H1 (cell line): ENCODE results near the gene HOXB6. TPM values are rescaled to one million over a fixed set of nuclear protein-coding genes. Genes with fewer than 3 reads are reported as not detected.
A peak's percentile ranks its signal among the peaks of the same experiment; 100 is the strongest.

Experiments
- CTCF ChIA-PET: fragments of 300-600 bp; sonication (Branson Sonifier 250); formaldehyde crosslinking; loops from one replicate; lab custom pipeline; 2021; ENCODE audit not compliant: partially characterized antibody; lab: Charles Lee
- POLR2A ChIA-PET: fragments of 300-600 bp; sonication (Branson Sonifier 250); formaldehyde crosslinking; loops from one replicate; lab custom pipeline; 2021; ENCODE audit warnings: inconsistent platforms; ENCODE audit not compliant: partially characterized antibody; lab: Charles Lee
- DNase-seq, 2 experiments: peaks; one replicate each; pipeline versions ENCODE4 v3.0.0 to v3.0.0-alpha.2; 2010 to 2022; ENCODE audit warnings: low spot score in 2 of 2, low read depth in 1 of 2, mixed read lengths in 1 of 2
- FAIRE-seq: peaks from 2 replicates; lab custom pipeline; 2011; peaks lifted over from hg19 to GRCh38; lab: Jason Lieb, UNC
- H2AFZ ChIP-seq: 2 replicates; pipeline ENCODE4 v1.8.1; 2012; ENCODE audit warnings: low read length, inconsistent platforms
- H2AK5ac ChIP-seq: 2 replicates; pipeline ENCODE4 v1.6.1; 2013; ENCODE audit warnings: low read depth, low read length
- H2BK120ac ChIP-seq: replicated peaks from 2 replicates; pipeline ENCODE3; 2013; ENCODE audit warnings: low read depth, low read length, inconsistent platforms
- H2BK12ac ChIP-seq: 2 replicates; pipeline ENCODE4 v1.6.1; 2013; ENCODE audit warnings: low read depth, low read length
- H2BK15ac ChIP-seq: 2 replicates; pipeline ENCODE4 v1.6.1; 2013; ENCODE audit warnings: low read length
- H2BK20ac ChIP-seq: 2 replicates; pipeline ENCODE4 v1.6.1; 2013; ENCODE audit warnings: low read length
- H2BK5ac ChIP-seq: 2 replicates; pipeline ENCODE4 v1.6.1; 2013; ENCODE audit warnings: low read depth, low read length
- H3K14ac ChIP-seq: 2 replicates; pipeline ENCODE4 v1.6.1; 2013; ENCODE audit warnings: inconsistent platforms; ENCODE audit not compliant: insufficient read length
- H3K18ac ChIP-seq: 2 replicates; pipeline ENCODE4 v1.6.1; 2013; ENCODE audit warnings: low read length; ENCODE audit errors: extremely low read depth
- H3K23ac ChIP-seq: 2 replicates; pipeline ENCODE4 v1.6.1; 2013; ENCODE audit warnings: inconsistent platforms; ENCODE audit not compliant: insufficient read length
- H3K23me2 ChIP-seq: 2 replicates; pipeline ENCODE4 v1.6.1; 2013; ENCODE audit warnings: low read depth, low read length
- H3K27ac ChIP-seq: 2 replicates; pipeline ENCODE4 v1.6.1; 2011; ENCODE audit warnings: low read depth, low read length, inconsistent platforms
- H3K27me3 ChIP-seq, 4 experiments: replicated peaks in 1 of 4; 1 replicate in 1 of 4; 2 replicates in 3 of 4; pipeline versions ENCODE4 v1.6.1 to v1.8.1; 2011 to 2013; ENCODE audit warnings: low read length in 3 of 4, mild to moderate bottlenecking in 3 of 4, inconsistent platforms in 2 of 4, mixed read lengths in 2 of 4, moderate library complexity in 1 of 4; ENCODE audit not compliant: control insufficient read depth in 3 of 4, insufficient read depth in 3 of 4; ENCODE audit errors: extremely low read depth in 1 of 4
- H3K36me3 ChIP-seq, 4 experiments: 2 replicates each; pipeline versions ENCODE4 v1.6.1 to v1.8.1; 2011 to 2013; ENCODE audit warnings: mild to moderate bottlenecking in 4 of 4, low read length in 3 of 4, moderate library complexity in 2 of 4, control low read depth in 1 of 4, inconsistent platforms in 1 of 4; ENCODE audit not compliant: insufficient read depth in 4 of 4, control insufficient read depth in 2 of 4
- H3K4ac ChIP-seq: replicated peaks from 2 replicates; pipeline ENCODE3; 2013; ENCODE audit warnings: low read length, low read depth, mixed read lengths, inconsistent platforms; ENCODE audit not compliant: insufficient read length
- H3K4me1 ChIP-seq, 4 experiments: replicated peaks in 1 of 4; 1 replicate in 1 of 4; 2 replicates in 3 of 4; pipeline versions ENCODE4 v1.6.1 to v1.8.1; 2011 to 2013; ENCODE audit warnings: low read length in 3 of 4, inconsistent platforms in 2 of 4, mixed read lengths in 1 of 4; ENCODE audit not compliant: insufficient read depth in 4 of 4, control insufficient read depth in 3 of 4
- H3K4me2 ChIP-seq, 2 experiments: 2 replicates each; pipeline versions ENCODE4 v1.6.1 to v1.8.1; 2011 to 2013; ENCODE audit warnings: low read depth in 2 of 2, low read length in 2 of 2, control low read depth in 1 of 2, inconsistent platforms in 1 of 2, mild to moderate bottlenecking in 1 of 2; ENCODE audit not compliant: insufficient read depth in 1 of 2
- H3K4me3 ChIP-seq, 4 experiments: fragments of 200-600, 300-600 bp in 1 of 4; sonication (generic), shearing (Covaris generic), sonication (Bioruptor Twin) in 1 of 4; 2 replicates each; pipeline versions ENCODE4 v1.5.1 to v1.8.1; 2011 to 2016; ENCODE audit warnings: low read length in 4 of 4, low read depth in 3 of 4, control low read depth in 2 of 4, inconsistent platforms in 2 of 4, mild to moderate bottlenecking in 2 of 4, mixed read lengths in 1 of 4, moderate library complexity in 1 of 4; ENCODE audit not compliant: insufficient read depth in 2 of 4; ENCODE audit errors: extremely low read depth in 1 of 4
- H3K56ac ChIP-seq: replicated peaks from 2 replicates; pipeline ENCODE3; 2013; ENCODE audit warnings: low read depth, mild to moderate bottlenecking, mixed read lengths, low read length, inconsistent platforms; ENCODE audit not compliant: insufficient read length
- H3K79me1 ChIP-seq: 2 replicates; pipeline ENCODE4 v1.6.1; 2013; ENCODE audit warnings: low read depth, low read length, control low read depth
- H3K79me2 ChIP-seq, 2 experiments: 2 replicates each; pipeline versions ENCODE4 v1.6.1 to v1.8.1; 2012 to 2013; ENCODE audit warnings: low read length in 2 of 2, mild to moderate bottlenecking in 2 of 2, inconsistent platforms in 1 of 2; ENCODE audit not compliant: insufficient read depth in 2 of 2, control insufficient read depth in 1 of 2
- H3K9ac ChIP-seq, 4 experiments: replicated peaks in 1 of 4; 1 replicate in 1 of 4; 2 replicates in 3 of 4; pipeline versions ENCODE4 v1.6.1 to v1.8.1; 2011 to 2013; ENCODE audit warnings: low read depth in 3 of 4, low read length in 3 of 4, control low read depth in 2 of 4, mild to moderate bottlenecking in 2 of 4, moderate library complexity in 2 of 4, inconsistent platforms in 1 of 4; ENCODE audit errors: extremely low read depth in 1 of 4
- H3K9me3 ChIP-seq, 2 experiments: 2 replicates each; pipeline versions ENCODE4 v1.6.1 to v1.8.1; 2012 to 2013; ENCODE audit warnings: mild to moderate bottlenecking in 2 of 2, moderate library complexity in 2 of 2, control low read depth in 1 of 2, inconsistent platforms in 1 of 2, low read depth in 1 of 2, low read length in 1 of 2, mixed read lengths in 1 of 2; ENCODE audit not compliant: insufficient read depth in 2 of 2
- H4K20me1 ChIP-seq, 2 experiments: replicated peaks in 1 of 2; 2 replicates each; pipeline versions ENCODE3 to v1.8.1; 2011 to 2013; ENCODE audit warnings: inconsistent platforms in 2 of 2, low read length in 2 of 2, mild to moderate bottlenecking in 1 of 2; ENCODE audit not compliant: insufficient read depth in 2 of 2, control insufficient read depth in 1 of 2
- H4K5ac ChIP-seq: 2 replicates; pipeline ENCODE4 v1.6.1; 2013; ENCODE audit warnings: low read length, low read depth, mixed read lengths, inconsistent platforms; ENCODE audit not compliant: insufficient read length
- H4K8ac ChIP-seq: 2 replicates; pipeline ENCODE4 v1.8.0; 2013; ENCODE audit warnings: mild to moderate bottlenecking, moderate library complexity, low read length, inconsistent platforms; ENCODE audit not compliant: insufficient read depth; ENCODE audit errors: extremely low read depth
- H4K91ac ChIP-seq: replicated peaks from 2 replicates; pipeline ENCODE3; 2013; ENCODE audit warnings: low read length, mixed read lengths, inconsistent platforms; ENCODE audit not compliant: insufficient read length
- CBX8 ChIP-seq: fragments of 300-800, 300-1000 bp; sonication (generic); IDR thresholded peaks from 2 replicates; pipeline ENCODE4 v1.7.1; 2016; ENCODE audit warnings: low read depth, low read length, borderline replicate concordance
- RNF2 ChIP-seq: fragments of 200-900, 300-1000 bp; sonication (generic); IDR thresholded peaks from 2 replicates; pipeline ENCODE4 v1.7.1; 2016; ENCODE audit warnings: borderline replicate concordance, low read depth, mild to moderate bottlenecking, antibody characterized with exemption, low read length; ENCODE audit not compliant: poor library complexity, severe bottlenecking; ENCODE audit errors: missing control alignments
- TAF7 ChIP-seq: optimal IDR thresholded peaks from 2 replicates; pipeline ENCODE3; 2011; ENCODE audit warnings: low read depth, mild to moderate bottlenecking, inconsistent platforms, low read length, moderate library complexity, borderline replicate concordance
- WGBS, 2 experiments: shearing (Covaris generic) in 1 of 2; methylation state at CpG; one replicate each; pipeline versions ENCODE4 v1.1.6 to v1.1.7; 2013 to 2015; ENCODE audit warnings: low lambda C conversion rate in 2 of 2, mixed read lengths in 2 of 2, inconsistent platforms in 1 of 2, low coverage in 1 of 2, missing lambda C conversion rate in 1 of 2; ENCODE audit not compliant: insufficient replicate concordance in 2 of 2, insufficient coverage in 1 of 2, insufficient read length in 1 of 2; ENCODE audit errors: extremely low coverage in 1 of 2, missing lambda C conversion rate in 1 of 2; 5-methylcytosine and 5-hydroxymethylcytosine counted together
- polyA plus RNA-seq, 7 experiments: library from polyadenylated mRNA; depleted of rRNA in 3 of 7; stranded (reverse) in 5 of 7; unstranded in 2 of 7; fragments of >200 nt in 5 of 7; fragments of 200-250 nt in 2 of 7; gene quantifications; 1 replicate in 5 of 7; 2 replicates in 1 of 7; 4 replicates in 1 of 7; pipeline versions ENCODE4 v1.2.1 to v1.2.3, GENCODE V29; 2011 to 2013; ENCODE audit warnings: missing spikeins in 2 of 7, mixed read lengths in 2 of 7
- total RNA-seq: library from RNA; stranded (reverse); fragmentation: NEBNext Ultra II Directional; extraction: Animal tissue kit (Norgen Biotek cat#: 25700); gene quantifications from 2 replicates; pipeline ENCODE4 v1.2.1, GENCODE V29; 2021

The HOXB6 gene
- total and polyA plus RNA-seq, 2 of the 8 experiments (the other 6 are each of a cell fraction or from before 2014, with no cell fraction given), result not detected

GRCh38 chr17:48639982-48640857 is 35.4 kb upstream of the HOXB6 start:
- H3K27ac ChIP-seq, result no peak overlapping the region

More at GRCh38 chr17:48639982-48640857, 35.4 kb upstream of the HOXB6 start:
- Histone ChIP-seq H3K23ac (no peak overlapping the region), H3K4me1 (peaks cover 0 to 3% (median 2%) of the 10 kb centered on the region in 4 experiments; a peak in 4 of 7 replicates), H3K79me1 (no peaks in the 10 kb centered on the region), H4K91ac (no peak overlapping the region), H4K8ac (no peak overlapping the region), H3K23me2 (no peaks in the 10 kb centered on the region), H2BK12ac (no peak overlapping the region), H2AK5ac (no peak overlapping the region), H3K14ac (no peak overlapping the region), H3K4ac (no peak overlapping the region), H2BK15ac (no peak overlapping the region), H2BK120ac (no peak overlapping the region), H3K4me2 (no peak overlapping the region), H2BK20ac (no peak overlapping the region), H3K9me3 (no peaks in the 10 kb centered on the region), H3K4me3 (no peak overlapping the region), H3K27me3 (peaks cover 98 to 100% (median 100%) of the 10 kb centered on the region in 4 experiments), H3K36me3 (peaks cover 0 to 10% (median 0%) of the 10 kb centered on the region in 4 experiments; a peak in 1 of 8 replicates), H2AFZ (no peak overlapping the region), H3K56ac (no peak overlapping the region), H4K5ac (no peak overlapping the region), H4K20me1 (peaks cover 9 to 33% of the 10 kb centered on the region in 2 experiments), H2BK5ac (no peak overlapping the region), H3K79me2 (no peaks in the 10 kb centered on the region), H3K9ac (no peak overlapping the region), H3K18ac (no peak overlapping the region)
- CTCF ChIA-PET, result interaction anchor here (0.6 to 3.4 kb wide), 12 partner anchors 11 to 424 kb away, joined by 3 to 15 read pairs (median 4); partner anchors contain the start of genes HOXB9 and PRAC2
- WGBS, 2 experiments, result 64% methylated on average over 6 of the region's 6 CpGs; no CpG with 5 or more reads in 1 of the 2 experiments
- peak; percentile 54 for TF ChIP-seq RNF2
- TF ChIP-seq TAF7, result no peak
- TF ChIP-seq CBX8, result peak; percentile 90; the same call in 1 of the 2 replicates
- FAIRE-seq, result no peak
- POLR2A ChIA-PET, result no interaction called here
- DNase-seq, result no peak
